ENCODE results near the gene ATP6V0E1.
A peak's percentile ranks its signal among the peaks of the same experiment; 100 is the strongest.
"Not testable (repeated sequence)": the region's sequence is repeated elsewhere in the genome, so short reads cannot be mapped to it uniquely, and the experiment has no call there.

The ATP6V0E1 gene

DNA sequence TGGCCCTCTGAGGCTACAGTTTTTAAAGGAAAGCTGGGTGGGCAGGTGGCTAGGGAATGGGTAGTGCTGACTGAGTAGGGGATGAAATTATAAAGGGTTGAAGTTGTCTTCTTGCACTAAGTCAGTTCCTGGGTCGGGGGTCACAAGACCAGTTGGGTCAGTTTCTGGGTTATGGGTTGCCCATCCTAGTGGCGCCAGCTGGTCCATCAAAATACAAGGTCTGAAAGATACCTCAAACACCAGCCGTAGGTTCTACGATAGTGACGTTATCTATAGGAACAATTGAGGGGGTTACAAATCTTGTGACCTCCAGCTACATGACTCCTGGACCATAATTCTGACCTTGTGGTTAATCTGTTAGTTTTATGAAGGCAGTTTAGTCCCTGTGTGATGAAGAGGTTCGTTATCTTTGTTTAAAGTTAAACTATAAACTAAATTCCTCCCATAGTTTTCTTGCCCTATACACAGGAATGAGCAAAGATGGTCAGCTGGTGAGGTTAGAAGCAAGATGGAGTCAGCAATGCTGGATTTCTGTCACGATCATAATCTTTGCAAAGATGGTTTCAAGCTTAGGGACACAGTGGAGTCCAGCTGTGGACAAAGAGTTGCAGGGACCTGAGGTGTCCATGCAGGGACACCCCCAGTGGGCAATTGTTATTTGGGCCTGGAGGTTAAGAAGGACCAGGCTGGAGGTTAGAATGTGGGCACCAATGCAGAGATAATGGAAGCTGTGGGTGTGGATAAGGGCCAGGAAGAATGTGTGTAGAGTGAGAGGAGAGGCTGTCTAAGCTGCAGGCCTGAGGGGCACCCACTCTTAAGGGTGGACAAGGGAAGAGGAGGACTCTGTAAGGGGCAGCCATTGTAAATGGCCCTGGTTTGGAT lies 58.6 kb downstream of the ATP6V0E1 start:
- DNase-seq = no peak

DNA sequence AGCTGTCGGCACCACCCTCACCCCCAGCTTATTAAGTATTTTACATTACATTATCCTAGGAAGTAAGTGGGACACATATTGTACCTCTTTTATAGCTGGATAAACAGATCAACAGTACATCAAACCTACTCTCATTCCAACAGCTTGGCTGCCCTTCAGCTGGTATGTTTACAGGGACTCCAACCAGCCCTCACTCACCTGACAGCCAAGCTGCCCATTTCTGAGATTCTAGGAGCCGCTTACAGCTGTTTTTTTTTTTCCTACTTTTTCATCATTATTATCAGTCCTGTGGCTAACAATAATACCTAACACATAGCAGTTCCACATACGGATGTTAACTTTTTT lies 59.2 kb downstream of the ATP6V0E1 start:
- DNase-seq = no peak

DNA sequence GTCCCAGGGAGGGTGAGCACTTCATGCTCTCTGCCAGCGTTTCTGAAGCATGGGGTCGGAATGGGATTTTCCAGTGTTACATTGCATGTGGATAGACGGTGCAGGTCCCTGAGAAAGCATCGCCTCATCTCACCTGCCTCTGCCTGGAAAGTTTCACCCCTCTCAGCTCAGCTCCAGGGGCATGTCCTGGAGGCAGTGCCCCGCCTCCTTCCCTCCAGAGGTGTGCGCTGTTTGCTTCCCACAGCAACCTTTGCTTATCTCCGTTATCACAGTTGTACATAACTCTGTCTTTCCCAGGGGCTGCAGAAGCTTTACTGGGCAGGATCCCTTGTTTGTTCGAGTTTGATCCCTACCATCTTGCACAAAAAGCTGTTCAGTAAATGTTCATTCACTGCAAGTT lies 61.9 kb downstream of the ATP6V0E1 start:
- DNase-seq = no peak

DNA sequence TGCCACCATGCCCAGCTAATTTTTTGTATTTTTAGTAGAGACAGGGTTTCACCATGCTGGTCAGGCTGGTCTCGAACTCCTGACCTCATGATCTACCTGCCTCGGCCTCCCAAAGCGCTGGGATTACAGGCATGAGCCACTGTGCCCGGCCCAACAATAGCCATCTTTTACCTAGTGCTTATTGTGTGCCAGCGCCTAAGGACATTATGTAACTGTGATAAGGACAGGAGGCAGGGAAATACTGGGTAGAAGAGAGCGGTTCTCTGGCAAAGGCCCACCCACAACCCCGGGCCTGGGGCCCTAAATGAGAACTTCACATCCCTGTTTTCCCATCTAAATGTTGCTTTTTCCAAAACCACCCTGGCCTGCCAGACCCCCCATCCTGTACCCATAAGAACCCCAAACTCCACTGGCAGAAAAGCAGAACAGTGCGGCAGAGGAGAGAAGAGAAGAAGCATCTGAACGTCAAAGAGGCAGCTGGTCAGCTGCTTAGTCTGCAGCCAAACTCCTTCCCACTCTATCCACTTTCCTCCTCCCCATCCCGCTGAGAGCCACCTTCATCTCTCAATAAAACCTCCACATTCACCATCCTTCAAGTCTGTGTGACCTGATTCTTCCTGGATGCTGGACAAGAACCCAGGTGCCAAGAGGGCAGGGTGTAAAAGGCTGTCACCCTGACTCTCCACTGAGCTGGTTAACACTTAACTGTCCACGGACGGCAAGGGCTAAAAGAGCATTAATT lies 63.7 kb downstream of the ATP6V0E1 start:
- not testable (repeated sequence) for DNase-seq

DNA sequence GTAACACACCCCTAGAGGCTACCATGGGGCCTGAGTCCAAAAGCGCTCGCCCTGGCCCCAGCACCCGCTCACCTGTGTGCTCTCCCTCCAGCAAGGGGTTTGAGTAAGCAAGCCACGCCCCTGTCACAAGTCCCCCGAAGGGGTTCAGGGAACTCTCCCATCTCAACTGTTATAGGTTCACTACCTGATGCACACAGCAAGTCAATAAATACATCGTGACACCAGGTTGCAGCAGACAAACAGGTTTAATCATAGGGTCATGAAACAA lies 64.2 kb downstream of the ATP6V0E1 start:
- DNase-seq = no peak

DNA sequence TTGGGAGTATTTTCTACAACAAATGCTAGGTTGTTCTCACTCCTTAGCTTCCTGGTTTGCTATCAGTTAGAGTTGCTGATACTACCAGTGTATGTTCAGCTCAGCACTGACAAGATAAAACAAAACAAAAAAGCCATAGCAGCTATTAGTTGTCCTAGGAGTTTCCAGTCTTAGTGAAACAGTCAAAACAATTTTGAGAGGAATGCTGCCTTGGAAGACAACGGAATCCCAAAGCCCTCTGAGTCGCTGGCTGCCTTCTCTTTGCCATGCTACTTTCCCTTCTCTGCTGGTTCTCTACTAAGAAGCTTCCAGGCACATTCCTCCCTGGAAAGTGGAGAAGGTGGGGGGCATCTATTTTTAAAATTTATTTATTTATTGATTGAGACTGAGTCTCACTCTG lies 67.2 kb downstream of the ATP6V0E1 start:
- no peak for DNase-seq

DNA sequence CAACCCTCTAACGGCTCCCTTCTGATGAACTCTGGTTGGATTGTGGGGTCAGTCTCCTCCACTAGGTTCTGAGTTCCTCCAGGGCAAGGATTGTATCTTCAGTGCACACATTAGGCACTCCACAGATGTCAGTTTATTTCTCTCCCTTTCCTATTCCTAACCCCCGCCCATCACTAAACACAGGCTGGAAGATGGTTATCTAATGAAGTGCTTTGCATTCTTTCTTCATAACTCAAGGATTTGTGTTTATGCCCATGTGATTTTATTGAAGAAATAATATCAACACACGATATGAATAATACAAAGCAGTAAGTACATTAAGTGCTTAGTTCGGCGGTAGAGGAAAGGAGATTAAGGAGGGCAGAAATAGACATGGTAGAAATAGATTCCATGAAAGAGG lies 68.2 kb downstream of the ATP6V0E1 start:
- no peak for DNase-seq

DNA sequence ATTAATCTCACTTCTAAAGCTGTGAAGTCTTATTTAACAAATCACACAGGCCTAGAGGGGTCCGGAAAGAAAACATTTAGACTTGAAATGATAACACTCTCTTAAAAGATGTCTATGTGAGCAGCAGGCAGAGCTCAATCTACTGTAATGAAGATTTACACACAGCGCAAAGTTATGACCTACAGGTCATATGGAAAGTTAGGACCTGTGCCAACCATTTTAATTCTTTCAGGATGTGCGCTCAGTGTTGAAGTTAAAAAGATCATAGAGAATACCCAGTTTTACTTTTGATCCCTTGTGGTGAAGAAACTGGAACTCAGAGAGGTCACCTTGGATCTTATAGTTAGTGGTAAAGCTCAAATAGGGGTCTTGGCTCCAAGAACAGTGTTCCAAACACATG lies 69.5 kb downstream of the ATP6V0E1 start:
- DNase-seq = no peak

DNA sequence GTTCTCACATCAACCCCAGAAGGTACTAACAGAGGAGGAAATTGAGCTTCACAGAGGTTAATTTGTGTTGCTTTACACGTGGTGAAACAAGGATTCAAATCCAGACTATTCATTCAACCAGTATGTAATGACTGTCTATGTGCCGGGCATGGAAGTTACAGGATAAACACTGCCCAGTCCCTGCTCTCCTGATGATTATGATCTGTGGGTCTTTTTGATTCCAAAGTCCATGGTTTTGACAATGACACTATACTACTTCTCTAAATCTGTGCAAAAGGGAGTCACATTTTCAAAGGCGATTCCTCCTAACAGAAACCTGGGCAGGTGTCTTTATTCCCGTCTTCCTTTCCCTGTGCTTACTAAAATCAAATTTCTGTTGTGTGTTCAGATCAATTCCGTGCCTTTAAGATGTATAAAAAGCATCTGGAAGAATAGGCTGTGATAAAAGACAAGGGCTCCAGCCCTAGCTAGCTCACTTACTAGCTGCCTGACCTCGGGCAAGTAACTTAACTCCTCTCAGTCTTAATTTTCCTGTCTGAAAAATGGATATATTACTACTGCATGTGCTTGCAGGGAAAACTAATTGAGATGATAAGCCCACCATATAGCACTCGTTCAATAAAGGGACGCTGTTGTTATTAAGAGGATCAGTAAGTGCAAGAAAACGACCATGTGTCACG lies 71.6 kb downstream of the ATP6V0E1 start:
- DNase-seq = no peak

DNA sequence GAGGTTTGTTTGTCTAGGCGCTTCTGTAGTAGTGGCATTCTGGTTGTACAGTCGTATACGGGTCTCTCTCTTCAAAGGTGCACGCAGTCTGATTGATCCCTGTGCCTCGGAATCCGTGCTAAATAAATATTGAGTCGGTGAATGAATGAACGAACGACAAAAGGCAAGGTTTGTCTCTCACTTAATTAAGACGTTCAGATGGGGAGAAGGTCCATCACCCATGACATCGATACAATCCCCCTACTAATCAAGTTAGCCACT lies 72.1 kb downstream of the ATP6V0E1 start:
- no peak for DNase-seq

DNA sequence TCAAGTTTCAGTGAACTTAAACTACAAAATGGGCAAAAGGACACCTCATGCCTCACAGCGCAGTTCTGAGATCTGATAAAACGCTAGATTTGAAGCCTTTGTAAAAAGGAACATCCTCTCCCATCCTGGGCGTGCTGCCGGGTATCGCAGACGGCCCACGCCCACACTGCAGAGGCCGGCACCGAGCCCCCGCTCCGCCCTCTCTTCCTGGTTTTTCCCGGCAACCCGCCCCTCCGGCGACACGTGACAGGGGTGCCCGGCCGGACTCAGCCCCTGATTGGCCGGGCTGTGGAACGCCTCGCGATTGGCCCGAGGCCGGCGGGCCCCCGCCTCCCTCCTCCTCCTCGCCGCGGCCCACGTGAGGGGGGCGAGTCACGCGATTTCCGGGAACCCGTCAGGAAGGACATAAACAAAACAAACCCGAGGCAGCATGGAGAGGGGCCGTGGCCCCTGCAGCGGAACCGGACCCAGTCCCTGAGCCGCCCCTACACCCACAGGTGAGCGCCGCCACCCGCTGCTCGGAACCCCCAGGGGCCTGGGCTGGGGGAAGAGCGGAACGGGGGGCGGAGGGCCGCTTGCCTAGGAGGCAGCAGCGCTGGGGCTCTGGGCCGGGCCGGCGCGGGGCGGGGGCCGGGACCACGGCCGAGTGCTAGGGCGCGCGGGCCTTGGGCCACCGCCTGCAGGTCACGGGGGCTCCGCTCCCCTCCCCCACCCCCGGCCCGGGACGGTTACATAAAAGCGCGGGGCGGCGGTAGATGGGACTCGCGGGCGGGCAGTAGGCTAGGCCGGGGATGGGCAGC lies 72.6 kb downstream of the ATP6V0E1 start, which contains the start of gene CREBRF:
Gene CREBRF, plus strand, starts transcription at position 370 of the 800 bp plus-strand sequence. CDS start 24,424 bp downstream, outside the sequence.
- DNase-seq = peak; percentile 93

DNA sequence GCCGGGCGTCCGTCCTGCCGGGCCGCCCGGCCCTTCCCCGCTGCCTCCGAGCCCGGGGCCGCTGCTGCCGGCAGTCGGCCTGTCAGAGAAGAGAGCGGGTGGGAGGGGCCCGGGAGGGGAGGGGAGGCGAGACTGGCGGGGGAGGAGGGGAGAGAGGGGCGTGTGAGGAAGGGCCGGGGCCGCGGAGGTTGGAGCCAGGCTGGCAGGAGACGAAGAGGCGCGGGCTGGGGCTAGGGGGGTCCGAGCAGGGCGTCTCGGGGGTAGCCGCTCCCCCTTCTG lies 73.2 kb downstream of the ATP6V0E1 start:
- DNase-seq = peak; percentile 74

DNA sequence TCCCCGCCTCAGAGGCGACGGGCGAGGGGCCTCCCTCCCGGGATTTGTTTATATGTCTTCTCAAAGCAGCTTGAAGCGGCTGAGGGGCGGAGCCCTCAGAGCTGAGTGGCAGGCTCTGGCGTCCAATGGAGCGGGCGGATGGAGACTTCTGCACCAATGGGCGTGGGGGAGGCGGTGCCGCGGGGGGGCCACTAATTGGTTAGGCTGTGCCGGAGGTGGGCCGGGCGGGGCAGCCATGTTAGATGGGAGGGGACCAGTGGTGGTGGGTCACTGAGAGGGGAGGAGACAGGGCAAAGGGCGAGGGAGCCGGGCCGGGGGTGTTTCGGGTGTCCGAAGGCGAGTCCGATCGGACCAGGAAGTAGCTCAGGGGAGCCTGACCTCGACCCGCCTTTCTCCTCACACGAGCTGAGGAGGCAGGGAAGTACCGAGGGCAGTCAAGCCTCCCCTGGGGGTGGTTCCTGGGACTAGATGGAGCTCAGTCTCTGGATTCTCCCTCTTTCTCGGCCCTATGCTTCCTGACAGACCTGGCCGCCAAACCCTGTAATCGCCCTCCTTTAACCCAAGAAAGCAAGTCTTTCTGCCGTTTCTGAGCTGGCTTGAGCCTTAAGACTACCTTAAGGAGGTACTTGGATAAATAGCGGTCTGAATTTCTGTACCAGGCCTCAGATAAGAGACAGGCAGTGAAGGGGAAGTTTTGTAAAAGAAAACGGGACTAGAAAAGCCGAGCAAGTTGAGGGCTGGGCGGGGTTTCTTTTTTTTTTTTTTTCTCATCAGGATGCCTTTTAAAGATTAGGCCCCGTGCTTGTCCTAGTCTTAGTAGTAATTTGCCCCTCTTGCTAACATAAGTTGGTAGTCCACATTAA lies 73.7 kb downstream of the ATP6V0E1 start:
- DNase-seq = peak; percentile 96

DNA sequence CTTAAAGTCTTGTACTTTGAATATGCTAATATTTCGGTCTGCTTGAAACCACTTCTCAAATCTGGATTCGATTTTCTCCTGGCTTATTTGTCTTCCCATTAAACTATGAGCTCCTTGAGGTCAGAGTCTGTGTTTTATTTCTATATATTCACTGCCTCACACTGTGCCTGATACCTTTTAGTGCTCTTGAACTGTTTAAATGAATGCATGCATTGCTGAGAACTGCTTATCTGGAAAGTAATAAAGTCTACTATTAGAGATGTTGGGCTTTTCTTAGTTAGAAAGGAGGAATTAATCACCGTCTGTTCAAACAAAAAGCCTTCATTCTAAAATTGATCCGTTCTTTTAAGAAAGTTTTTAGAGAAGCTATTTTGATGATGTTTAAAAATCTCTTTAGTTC lies 78.6 kb downstream of the ATP6V0E1 start:
- DNase-seq = no peak

DNA sequence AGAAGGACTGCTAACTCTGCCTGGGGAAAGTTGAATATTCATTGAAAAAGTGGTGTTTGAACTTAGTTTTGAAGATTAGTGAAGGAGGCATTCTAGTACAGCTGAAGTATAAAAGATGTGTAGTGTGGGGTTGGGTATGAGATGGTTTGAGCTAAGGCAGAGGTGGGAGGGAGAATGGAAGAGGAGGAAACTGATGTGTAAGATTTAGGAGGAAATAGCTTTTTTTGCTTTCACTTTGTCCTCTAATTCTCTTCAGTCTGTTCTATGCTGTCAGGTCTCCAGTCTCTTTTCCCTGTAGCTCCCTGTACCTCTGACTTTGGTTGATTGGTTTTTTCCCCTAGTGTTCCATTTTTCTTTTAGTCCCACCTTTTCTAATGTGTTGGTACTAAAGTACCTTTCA lies 81.6 kb downstream of the ATP6V0E1 start:
- DNase-seq = no peak

DNA sequence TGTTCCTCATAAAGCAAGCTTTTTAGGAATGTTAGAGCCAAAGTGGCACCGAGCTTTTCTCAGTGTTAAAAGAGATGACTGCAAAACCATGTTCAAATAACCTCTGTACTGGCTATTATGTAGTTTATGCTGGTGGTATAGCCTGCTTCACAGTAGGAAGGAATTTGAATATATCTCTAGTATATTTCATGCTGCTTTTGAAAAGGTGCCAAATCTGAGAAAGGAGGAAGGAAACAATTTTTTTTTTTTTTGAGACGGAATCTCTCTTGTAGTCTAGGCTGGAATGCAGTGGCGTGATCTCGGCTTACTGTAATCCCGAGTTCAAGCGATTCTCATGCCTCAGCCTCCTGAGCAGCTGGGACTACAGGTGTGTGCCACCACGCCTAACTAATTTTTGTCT lies 86.1 kb downstream of the ATP6V0E1 start:
- no peak for DNase-seq

DNA sequence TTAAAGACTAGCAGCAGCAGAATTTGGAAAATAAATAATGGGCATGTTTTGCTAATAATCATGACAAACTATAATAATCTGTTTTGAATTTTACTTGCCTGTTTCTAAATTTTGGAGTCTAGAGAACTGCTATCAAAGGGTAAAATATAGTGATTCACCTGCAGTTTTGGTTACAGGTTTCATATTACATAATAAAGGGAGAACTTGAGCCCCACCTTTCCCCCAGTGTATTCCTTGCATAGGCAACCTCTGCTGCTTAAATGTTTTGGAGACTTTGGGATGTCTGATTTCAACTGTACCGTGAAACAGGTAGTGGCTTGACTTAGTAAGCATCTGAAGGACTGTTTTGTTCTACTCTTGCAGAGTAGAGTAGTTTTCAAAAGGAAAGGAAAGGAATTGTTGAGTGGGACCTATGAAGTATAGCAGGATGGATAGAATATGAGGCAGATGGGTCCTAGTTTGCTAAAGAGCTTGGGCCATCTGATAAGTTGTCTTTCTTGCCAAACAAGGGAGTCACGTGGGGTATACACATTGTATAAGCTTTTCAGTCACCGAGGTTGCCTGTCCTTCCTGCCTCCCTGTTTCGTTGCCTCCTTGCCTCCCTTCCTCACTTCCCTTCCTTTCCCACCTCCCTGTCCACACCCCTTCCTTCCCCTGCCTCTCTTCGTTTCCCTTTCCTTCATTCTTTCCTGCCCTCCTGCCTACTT lies 91.7 kb downstream of the ATP6V0E1 start:
- DNase-seq = no peak

DNA sequence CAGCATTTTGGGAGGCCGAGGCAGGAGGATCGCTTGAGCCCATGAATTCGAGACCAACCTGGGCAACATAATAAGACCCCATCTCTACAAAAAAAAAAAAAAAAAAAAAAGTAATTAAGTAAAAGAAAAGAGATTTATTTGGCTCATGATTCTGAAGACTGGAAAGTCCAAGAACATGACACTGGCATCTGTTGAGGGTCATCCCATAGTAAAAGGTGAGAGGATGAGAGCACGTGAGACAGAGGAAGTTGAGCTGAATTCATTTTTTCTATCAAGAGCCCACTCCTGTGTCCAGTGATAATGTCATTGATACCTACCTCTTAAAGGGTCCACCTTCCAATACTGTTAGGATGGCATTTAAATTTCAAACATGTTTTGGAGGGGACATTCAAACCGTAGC lies 92.4 kb downstream of the ATP6V0E1 start:
- no peak for DNase-seq

DNA sequence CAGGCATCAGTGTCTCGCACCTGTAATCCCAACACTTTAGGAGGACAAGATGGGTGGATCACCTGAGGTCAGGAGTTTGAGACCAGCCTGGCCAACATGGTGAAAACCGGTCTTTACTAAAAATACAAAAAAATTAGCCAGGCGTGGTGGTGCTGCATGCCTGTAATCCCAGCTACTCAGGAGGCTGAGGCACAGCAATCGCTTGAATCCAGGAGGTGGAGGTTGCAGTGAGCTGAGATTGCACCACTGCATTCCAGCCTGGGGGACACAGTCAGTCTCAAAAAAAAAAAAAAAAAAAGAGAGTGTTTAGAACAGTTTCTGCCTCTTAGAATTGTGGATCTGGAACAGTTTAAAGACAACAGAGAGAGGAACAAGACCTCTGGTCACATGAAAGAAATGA lies 92.9 kb downstream of the ATP6V0E1 start:
- DNase-seq = not testable (repeated sequence)

DNA sequence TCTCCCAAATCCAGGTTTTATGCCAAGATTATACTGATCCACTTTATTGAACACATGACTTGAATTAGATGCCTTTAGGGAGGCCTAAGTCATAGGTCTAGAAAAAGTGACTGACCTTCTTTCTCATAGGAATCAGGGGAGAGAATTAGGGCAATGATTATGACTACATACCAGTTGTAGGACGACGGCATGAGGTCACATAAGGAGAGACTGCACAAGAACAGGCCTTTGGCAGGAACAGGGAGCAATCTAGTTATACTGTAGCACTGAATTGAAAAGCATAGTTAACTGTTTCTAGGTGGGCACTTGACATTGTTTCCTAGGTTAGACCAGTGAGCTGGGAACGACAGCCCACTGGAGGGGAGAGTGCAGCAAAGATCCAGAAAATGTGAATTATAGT lies 95.3 kb downstream of the ATP6V0E1 start:
- no peak for DNase-seq
